H9 (cell line): Measurements from ENCODE around the gene NEDD4L. TPM values are rescaled to one million over a fixed set of nuclear protein-coding genes. Genes with fewer than 3 reads are reported as not detected.

Experiments used
- DNase-seq: peaks from one replicate; pipeline ENCODE4 v3.0.0-alpha.2; 2017
- H2AFZ ChIP-seq: one replicate; pipeline ENCODE4 v1.6.1; 2013; ENCODE audit warnings: mild to moderate bottlenecking, low read length, control low read depth, moderate library complexity
- H2AK5ac ChIP-seq: 2 replicates; pipeline ENCODE4 v1.6.1; 2013; ENCODE audit warnings: low read length, control low read depth, mixed read lengths; ENCODE audit not compliant: insufficient read length
- H2BK120ac ChIP-seq: one replicate; pipeline ENCODE4 v1.6.1; 2013; ENCODE audit warnings: low read depth, mild to moderate bottlenecking, low read length, control low read depth, inconsistent platforms; ENCODE audit not compliant: poor library complexity, severe bottlenecking
- H2BK12ac ChIP-seq: 2 replicates; pipeline ENCODE4 v1.6.1; 2013; ENCODE audit warnings: low read length, control low read depth, mixed read lengths, low read depth; ENCODE audit not compliant: insufficient read length
- H2BK15ac ChIP-seq: 2 replicates; pipeline ENCODE4 v1.6.1; 2013; ENCODE audit warnings: low read depth, low read length, control low read depth
- H2BK20ac ChIP-seq: one replicate; pipeline ENCODE4 v1.6.1; 2013; ENCODE audit warnings: low read depth, mild to moderate bottlenecking, low read length, control low read depth, inconsistent platforms; ENCODE audit not compliant: poor library complexity, severe bottlenecking
- H2BK5ac ChIP-seq: 2 replicates; pipeline ENCODE4 v1.6.1; 2013; ENCODE audit warnings: low read length, control low read depth, mixed read lengths; ENCODE audit not compliant: insufficient read length
- H3K14ac ChIP-seq: 2 replicates; pipeline ENCODE4 v1.6.1; 2013; ENCODE audit warnings: low read length, control low read depth; ENCODE audit not compliant: insufficient read depth
- H3K18ac ChIP-seq: 2 replicates; pipeline ENCODE4 v1.6.1; 2013; ENCODE audit warnings: low read depth, mild to moderate bottlenecking, mixed read lengths, low read length, control low read depth; ENCODE audit not compliant: insufficient read length
- H3K23ac ChIP-seq: 2 replicates; pipeline ENCODE4 v1.6.1; 2013; ENCODE audit warnings: low read length, control low read depth, mixed read lengths, low read depth; ENCODE audit not compliant: insufficient read length
- H3K23me2 ChIP-seq: 2 replicates; pipeline ENCODE4 v1.6.1; 2013; ENCODE audit warnings: low read depth, mild to moderate bottlenecking, mixed read lengths, low read length, control low read depth; ENCODE audit not compliant: insufficient read length, poor library complexity, severe bottlenecking
- H3K27ac ChIP-seq: 2 replicates; pipeline ENCODE4 v1.5.1; 2013; ENCODE audit warnings: low read length, control low read depth, mixed read lengths, low read depth; ENCODE audit not compliant: insufficient read length
- H3K27me3 ChIP-seq: 2 replicates; pipeline ENCODE4 v1.6.1; 2013; ENCODE audit warnings: low read length, control low read depth, inconsistent platforms; ENCODE audit not compliant: insufficient read depth
- H3K4ac ChIP-seq: 2 replicates; pipeline ENCODE4 v1.6.1; 2013; ENCODE audit warnings: low read depth, mild to moderate bottlenecking, control low read depth, inconsistent platforms, low read length, moderate library complexity
- H3K4me1 ChIP-seq: 2 replicates; pipeline ENCODE4 v1.6.1; 2013; ENCODE audit warnings: low read length, control low read depth, inconsistent platforms; ENCODE audit not compliant: insufficient read depth
- H3K4me2 ChIP-seq: 2 replicates; pipeline ENCODE4 v1.6.1; 2013; ENCODE audit warnings: low read length, control low read depth, mixed read lengths; ENCODE audit not compliant: insufficient read length, insufficient read depth
- H3K56ac ChIP-seq: 2 replicates; pipeline ENCODE4 v1.6.1; 2013; ENCODE audit warnings: low read depth, mild to moderate bottlenecking, mixed read lengths, low read length, control low read depth; ENCODE audit not compliant: insufficient read length
- H3K79me1 ChIP-seq: 2 replicates; pipeline ENCODE4 v1.6.1; 2013; ENCODE audit warnings: low read depth, mild to moderate bottlenecking, moderate library complexity, low read length, control low read depth, inconsistent platforms; ENCODE audit not compliant: insufficient read depth, poor library complexity, severe bottlenecking
- H3K79me2 ChIP-seq: 2 replicates; pipeline ENCODE4 v1.6.1; 2013; ENCODE audit warnings: low read length, control low read depth, inconsistent platforms; ENCODE audit not compliant: insufficient read depth
- H3K9ac ChIP-seq: 2 replicates; pipeline ENCODE4 v1.6.1; 2013; ENCODE audit warnings: low read length, control low read depth, mixed read lengths; ENCODE audit not compliant: insufficient read length; ENCODE audit errors: extremely low read depth
- H3K9me3 ChIP-seq: one replicate; pipeline ENCODE4 v1.6.1; 2013; ENCODE audit warnings: low read depth, low read length, inconsistent platforms; ENCODE audit not compliant: control insufficient read depth
- H3T11ph ChIP-seq: one replicate; pipeline ENCODE4 v1.6.1; 2013; ENCODE audit warnings: mild to moderate bottlenecking, low read length, control low read depth, inconsistent platforms
- H4K20me1 ChIP-seq: one replicate; pipeline ENCODE4 v1.6.1; 2013; ENCODE audit not compliant: control insufficient read depth, insufficient read length, insufficient read depth
- H4K5ac ChIP-seq: 2 replicates; pipeline ENCODE4 v1.6.1; 2013; ENCODE audit warnings: low read depth, mild to moderate bottlenecking, mixed read lengths, low read length, control low read depth; ENCODE audit not compliant: insufficient read length
- H4K8ac ChIP-seq: replicated peaks from 2 replicates; pipeline ENCODE4 v1.6.1; 2013; ENCODE audit warnings: low read length, control low read depth, mixed read lengths, low read depth; ENCODE audit not compliant: insufficient read length
- H4K91ac ChIP-seq: 2 replicates; pipeline ENCODE4 v1.6.1; 2013; ENCODE audit warnings: low read depth, mild to moderate bottlenecking, moderate library complexity, mixed read lengths, low read length, control low read depth; ENCODE audit not compliant: insufficient read length
- H3K27ac Mint-ChIP-seq, 3 experiments: 2 replicates in 2 of 3; 3 replicates in 1 of 3; pipeline ENCODE4 v1.8.0; 2020 to 2021; ENCODE audit warnings: mixed read lengths in 3 of 3, mild to moderate bottlenecking in 1 of 3, moderate library complexity in 1 of 3
- H3K27me3 Mint-ChIP-seq: 2 replicates; pipeline ENCODE4 v1.8.0; 2021; ENCODE audit warnings: low read depth, mild to moderate bottlenecking, moderate library complexity, mixed read lengths
- H3K36me3 Mint-ChIP-seq, 3 experiments: 2 replicates in 2 of 3; 3 replicates in 1 of 3; pipeline ENCODE4 v1.8.0; 2020 to 2021; ENCODE audit warnings: low read depth in 3 of 3, mixed read lengths in 3 of 3; ENCODE audit not compliant: insufficient read depth in 1 of 3
- H3K4me1 Mint-ChIP-seq, 2 experiments: 2 replicates each; pipeline ENCODE4 v1.8.0; 2020; ENCODE audit warnings: mixed read lengths in 2 of 2
- H3K4me3 Mint-ChIP-seq, 2 experiments: 2 replicates in 1 of 2; 3 replicates in 1 of 2; pipeline ENCODE4 v1.8.0; 2020 to 2021; ENCODE audit warnings: mild to moderate bottlenecking in 2 of 2, mixed read lengths in 2 of 2, moderate library complexity in 1 of 2
- H3K9me3 Mint-ChIP-seq, 2 experiments: 2 replicates in 1 of 2; 3 replicates in 1 of 2; pipeline ENCODE4 v1.8.0; 2020; ENCODE audit warnings: mild to moderate bottlenecking in 2 of 2, mixed read lengths in 2 of 2, moderate library complexity in 1 of 2
- CTCF ChIP-seq: fragments of 200-600 bp; sonication (generic); conservative IDR thresholded peaks from 3 replicates; pipeline ENCODE4 v1.8.0; 2021; ENCODE audit warnings: antibody characterized with exemption, mild to moderate bottlenecking
- WGBS: extraction: QIAGEN DNeasy Blood & Tissue Kit; methylation state at CpG from one replicate; pipeline ENCODE4 v1.1.7; 2013; ENCODE audit warnings: missing lambda C conversion rate, low lambda C conversion rate, mixed read lengths; ENCODE audit not compliant: insufficient read length; ENCODE audit errors: extremely low coverage; 5-methylcytosine and 5-hydroxymethylcytosine counted together
- total RNA-seq: library from RNA; stranded (reverse); gene quantifications from 2 replicates; pipeline ENCODE4 v1.2.1, GENCODE V29; 2021

Gene NEDD4L
- total RNA-seq, 1 experiment from 2014 or later = 76.3 TPM

DNA sequence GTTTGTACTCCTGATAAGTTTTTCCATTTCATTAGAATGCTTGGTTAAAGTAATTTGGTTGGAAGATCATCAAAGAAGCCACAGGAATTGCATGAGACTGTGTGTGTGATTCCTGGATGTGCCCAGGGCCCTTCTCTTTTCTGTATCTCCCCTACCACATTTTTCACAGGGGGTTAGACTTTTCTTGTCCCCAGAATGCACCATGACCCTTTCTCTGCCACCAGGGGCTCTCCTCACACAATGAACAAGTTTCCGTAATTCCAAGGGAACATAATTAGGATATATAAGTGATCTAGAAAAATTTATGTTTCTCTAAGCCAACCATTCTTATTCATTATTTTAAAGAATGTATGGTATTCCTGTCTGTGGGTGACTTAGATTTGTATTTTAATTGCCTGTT lies 291.8 kb downstream of the NEDD4L start:
- peaks cover 5% of the 10 kb centered on the region; the same call in 1 of the 2 replicates for H3K4me1 ChIP-seq
- Mint-ChIP-seq H3K9me3 (no peaks in the 10 kb centered on the region), H3K4me1 (peaks cover 59 to 64% of the 10 kb centered on the region in 2 experiments), H3K27me3 (no peaks in the 10 kb centered on the region), H3K36me3 (peaks cover 5 to 28% (median 28%) of the 10 kb centered on the region in 3 experiments; a peak in 6 of 7 replicates), H3K4me3 (no peak overlapping the region; a peak in 1 of 5 replicates), H3K27ac (peak overlapping the region; percentile 27 to 88 (median 73); a peak in 5 of 7 replicates)
- H3K4me2 ChIP-seq = no peak overlapping the region
- H2BK20ac ChIP-seq = no peak overlapping the region
- H3K23me2 ChIP-seq = peaks cover 3% of the 10 kb centered on the region
- no peak overlapping the region for H3T11ph ChIP-seq
- no peaks in the 10 kb centered on the region for H3K79me1 ChIP-seq
- no peak overlapping the region for H2AK5ac ChIP-seq
- no peak overlapping the region for H3K18ac ChIP-seq
- H2BK5ac ChIP-seq = no peak overlapping the region
- H2BK120ac ChIP-seq = no peak overlapping the region
- no peak overlapping the region for H2BK15ac ChIP-seq
- no peak overlapping the region for H4K91ac ChIP-seq
- H3K27me3 ChIP-seq = no peaks in the 10 kb centered on the region
- H3K4ac ChIP-seq = no peak overlapping the region
- H4K20me1 ChIP-seq = no peaks in the 10 kb centered on the region
- peak; percentile 51 for TF ChIP-seq CTCF
- H2AFZ ChIP-seq = no peak overlapping the region
- DNase-seq = no peak
- no peak overlapping the region for H4K8ac ChIP-seq
- no peak overlapping the region for H3K56ac ChIP-seq
- H3K27ac ChIP-seq = no peak overlapping the region
- no peak overlapping the region for H3K9ac ChIP-seq
- H3K79me2 ChIP-seq = no peaks in the 10 kb centered on the region
- no peak overlapping the region for H3K23ac ChIP-seq
- H2BK12ac ChIP-seq = no peak overlapping the region
- H3K9me3 ChIP-seq = no peaks in the 10 kb centered on the region
- WGBS = no CpG with 5 or more reads among the region's 1 CpG
- H4K5ac ChIP-seq = no peak overlapping the region
- H3K14ac ChIP-seq = no peak overlapping the region
